Chondrocyte (in vitro differentiated cells): ENCODE results near the gene GM2A. TPM values are rescaled to one million over a fixed set of nuclear protein-coding genes. Genes with fewer than 3 reads are reported as not detected.

ENCODE experiments used
- DNase-seq: peaks from one replicate; pipeline ENCODE4 v3.0.0; 2021; ENCODE audit warnings: mixed read lengths, low spot score
- H3K27ac Mint-ChIP-seq: one replicate; pipeline ENCODE4 v1.8.0; 2021; ENCODE audit warnings: mild to moderate bottlenecking, moderate library complexity, mixed read lengths; ENCODE audit not compliant: unreplicated experiment
- H3K27me3 Mint-ChIP-seq: 2 replicates; pipeline ENCODE4 v1.8.0; 2021; ENCODE audit warnings: low read depth, mixed read lengths
- H3K36me3 Mint-ChIP-seq: 2 replicates; pipeline ENCODE4 v1.8.0; 2021; ENCODE audit warnings: low read depth, mixed read lengths
- H3K4me1 Mint-ChIP-seq: 2 replicates; pipeline ENCODE4 v1.8.0; 2021; ENCODE audit warnings: low read depth, mild to moderate bottlenecking, mixed read lengths
- H3K4me3 Mint-ChIP-seq: one replicate; pipeline ENCODE4 v1.8.0; 2021; ENCODE audit warnings: mild to moderate bottlenecking, moderate library complexity, mixed read lengths; ENCODE audit not compliant: unreplicated experiment
- H3K9me3 Mint-ChIP-seq: 2 replicates; pipeline ENCODE4 v1.8.0; 2021; ENCODE audit warnings: low read depth, mixed read lengths
- total RNA-seq: library from RNA; stranded (reverse); gene quantifications from 3 replicates; pipeline ENCODE4 v1.2.1, GENCODE V29; 2021
- TF ChIP-seq, protein P1 (sequence below): fragments of 200-600 bp; sonication (generic); IDR thresholded peaks from 2 replicates; pipeline ENCODE4 v1.5.0; 2021; ENCODE audit warnings: antibody characterized with exemption, mild to moderate bottlenecking, moderate library complexity

GM2A gene
- total RNA-seq, 1 donor from 2014 or later = 21.7 TPM

DNA sequence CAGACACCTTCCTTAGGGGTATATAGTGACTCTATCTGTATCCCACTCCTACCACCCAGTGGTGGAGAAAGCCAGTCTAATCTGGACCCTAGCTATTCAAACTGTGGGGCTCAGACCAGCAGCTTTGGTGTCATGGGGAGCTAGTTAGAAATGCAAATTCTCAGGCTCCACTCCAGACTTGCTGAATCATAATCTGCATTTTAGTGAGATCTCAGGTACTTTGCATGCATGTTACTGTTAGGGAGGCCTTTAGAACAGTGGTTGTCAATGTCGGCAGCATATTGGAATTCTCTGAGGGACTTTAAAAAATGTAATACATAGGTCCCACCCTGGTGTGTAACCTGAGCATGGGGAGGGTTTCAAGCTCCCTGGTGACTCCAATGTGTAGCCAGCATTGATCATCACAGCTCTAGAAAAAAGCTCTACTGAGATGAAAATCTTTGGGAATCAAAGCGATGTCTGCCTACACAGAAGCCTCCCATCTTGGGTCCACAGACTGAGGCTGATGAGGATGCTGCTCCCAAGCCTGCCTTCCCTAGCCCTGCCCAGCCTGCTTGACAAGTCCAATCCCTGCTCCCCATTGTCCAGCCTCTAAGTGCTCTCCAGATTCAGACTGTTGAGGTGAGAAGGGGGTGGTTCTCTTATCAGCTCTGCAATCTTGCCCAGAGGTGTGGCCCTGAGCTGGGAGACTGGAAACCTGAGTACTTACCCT lies 11.9 kb upstream of the GM2A start:
- H3K36me3 Mint-ChIP-seq = no peaks in the 10 kb centered on the region
- TF ChIP-seq, protein P1, sequence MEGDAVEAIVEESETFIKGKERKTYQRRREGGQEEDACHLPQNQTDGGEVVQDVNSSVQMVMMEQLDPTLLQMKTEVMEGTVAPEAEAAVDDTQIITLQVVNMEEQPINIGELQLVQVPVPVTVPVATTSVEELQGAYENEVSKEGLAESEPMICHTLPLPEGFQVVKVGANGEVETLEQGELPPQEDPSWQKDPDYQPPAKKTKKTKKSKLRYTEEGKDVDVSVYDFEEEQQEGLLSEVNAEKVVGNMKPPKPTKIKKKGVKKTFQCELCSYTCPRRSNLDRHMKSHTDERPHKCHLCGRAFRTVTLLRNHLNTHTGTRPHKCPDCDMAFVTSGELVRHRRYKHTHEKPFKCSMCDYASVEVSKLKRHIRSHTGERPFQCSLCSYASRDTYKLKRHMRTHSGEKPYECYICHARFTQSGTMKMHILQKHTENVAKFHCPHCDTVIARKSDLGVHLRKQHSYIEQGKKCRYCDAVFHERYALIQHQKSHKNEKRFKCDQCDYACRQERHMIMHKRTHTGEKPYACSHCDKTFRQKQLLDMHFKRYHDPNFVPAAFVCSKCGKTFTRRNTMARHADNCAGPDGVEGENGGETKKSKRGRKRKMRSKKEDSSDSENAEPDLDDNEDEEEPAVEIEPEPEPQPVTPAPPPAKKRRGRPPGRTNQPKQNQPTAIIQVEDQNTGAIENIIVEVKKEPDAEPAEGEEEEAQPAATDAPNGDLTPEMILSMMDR = no peak
- H3K4me3 Mint-ChIP-seq = no peak overlapping the region
- DNase-seq = no peak
- H3K27me3 Mint-ChIP-seq = peaks cover 9% of the 10 kb centered on the region
- H3K9me3 Mint-ChIP-seq = no peaks in the 10 kb centered on the region
- peaks cover 11% of the 10 kb centered on the region for H3K4me1 Mint-ChIP-seq
- no peak overlapping the region for H3K27ac Mint-ChIP-seq

DNA sequence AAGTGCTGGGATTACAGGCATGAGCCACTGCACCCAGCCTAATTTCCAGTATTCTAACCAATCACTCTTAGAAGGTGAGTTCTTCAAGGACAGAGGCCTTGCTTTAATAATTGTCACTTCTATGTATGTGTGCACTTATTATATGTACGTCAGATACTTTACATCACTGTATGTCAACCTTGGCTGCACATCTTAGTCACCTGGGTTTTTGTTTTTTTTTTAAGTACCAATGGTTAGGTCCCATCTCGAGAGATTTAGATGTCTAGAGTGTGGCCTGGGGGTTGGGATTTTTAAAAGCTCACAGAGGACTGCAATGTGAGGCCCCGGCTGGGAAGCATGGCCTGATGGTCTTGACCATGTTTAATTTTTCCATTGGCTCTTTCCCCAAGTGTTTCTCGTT lies 9.9 kb upstream of the GM2A start:
- H3K27me3 Mint-ChIP-seq = peaks cover 13% of the 10 kb centered on the region
- no peak for DNase-seq
- no peaks in the 10 kb centered on the region for H3K36me3 Mint-ChIP-seq
- H3K4me3 Mint-ChIP-seq = no peak overlapping the region
- H3K9me3 Mint-ChIP-seq = no peaks in the 10 kb centered on the region
- TF ChIP-seq, protein P1 = no peak
- no peak overlapping the region for H3K27ac Mint-ChIP-seq
- peaks cover 9% of the 10 kb centered on the region for H3K4me1 Mint-ChIP-seq

DNA sequence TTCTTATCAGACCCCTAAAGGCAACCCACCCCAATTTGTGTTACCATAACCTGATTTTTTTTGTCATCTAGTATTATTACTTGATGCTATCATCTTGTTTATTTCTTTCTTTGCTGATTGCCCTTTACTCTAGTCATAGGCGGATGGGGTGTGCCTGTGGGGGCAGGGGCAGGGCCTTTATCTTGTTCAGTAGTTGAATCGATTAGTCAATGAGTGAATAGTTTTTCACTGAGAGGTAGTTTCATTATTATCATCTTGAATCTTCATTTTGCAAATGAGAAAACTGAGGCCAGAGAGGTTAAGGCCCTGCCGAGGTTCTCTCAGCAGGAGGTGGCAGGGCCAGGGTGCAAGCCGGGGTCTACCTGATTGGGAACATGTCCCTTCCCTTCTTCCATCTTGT lies 9.4 kb upstream of the GM2A start:
- no peak overlapping the region for H3K27ac Mint-ChIP-seq
- no peak overlapping the region for H3K4me3 Mint-ChIP-seq
- H3K27me3 Mint-ChIP-seq = peaks cover 14% of the 10 kb centered on the region
- H3K4me1 Mint-ChIP-seq = peaks cover 6% of the 10 kb centered on the region
- TF ChIP-seq, protein P1 = no peak
- H3K36me3 Mint-ChIP-seq = no peaks in the 10 kb centered on the region
- DNase-seq = no peak
- no peaks in the 10 kb centered on the region for H3K9me3 Mint-ChIP-seq

DNA sequence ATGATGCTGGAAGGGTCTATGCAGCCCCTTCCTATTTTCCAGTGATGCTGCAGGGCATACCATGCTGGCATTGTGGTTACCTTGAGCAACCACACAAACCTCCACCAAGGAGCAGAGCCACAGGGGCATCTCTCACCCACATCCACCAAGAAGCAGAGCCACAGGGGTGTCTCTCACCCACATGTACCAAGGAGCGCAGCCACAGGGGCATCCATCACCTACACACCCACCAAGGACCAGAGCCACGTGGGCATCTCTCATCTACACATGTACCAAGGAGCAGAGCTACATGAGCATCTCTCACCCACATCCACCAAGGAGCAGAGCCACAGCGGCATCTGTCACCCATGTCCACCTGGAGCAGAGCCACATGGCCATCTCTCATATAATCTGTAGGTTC lies 8.8 kb upstream of the GM2A start:
- no peak overlapping the region for H3K27ac Mint-ChIP-seq
- peaks cover under 1% of the 10 kb centered on the region for H3K4me1 Mint-ChIP-seq
- H3K27me3 Mint-ChIP-seq = peaks cover 11% of the 10 kb centered on the region
- no peak overlapping the region for H3K4me3 Mint-ChIP-seq
- TF ChIP-seq, protein P1 = no peak
- no peaks in the 10 kb centered on the region for H3K36me3 Mint-ChIP-seq
- H3K9me3 Mint-ChIP-seq = no peaks in the 10 kb centered on the region
- no peak for DNase-seq

DNA sequence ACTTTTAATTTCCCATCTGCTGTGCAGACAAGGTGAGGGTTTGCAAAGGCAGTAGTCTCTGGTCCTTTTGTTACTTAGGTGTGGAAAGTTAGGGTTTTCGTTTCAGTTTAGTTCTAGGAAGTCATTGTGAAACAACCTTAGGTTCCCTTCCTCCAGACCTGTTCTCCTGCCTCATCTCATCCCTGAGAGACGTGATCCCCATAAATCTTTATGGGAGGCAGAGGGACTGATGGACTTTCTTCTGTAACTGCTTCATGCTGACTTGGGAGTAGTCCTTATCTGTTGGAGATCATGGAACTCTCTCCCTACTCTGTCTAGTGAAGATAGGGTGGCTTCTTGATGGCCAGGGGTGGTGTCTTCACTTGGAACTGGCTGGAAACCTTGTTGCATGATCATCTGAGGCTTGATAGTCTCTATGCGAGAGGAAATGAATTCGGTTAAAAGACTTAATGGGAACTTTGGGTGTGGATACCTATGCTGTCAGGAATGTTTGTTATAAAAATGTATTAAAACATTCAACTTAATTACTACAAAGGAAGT lies 7.2 kb upstream of the GM2A start:
- Mint-ChIP-seq H3K36me3 (no peaks in the 10 kb centered on the region), H3K4me3 (no peak overlapping the region), H3K27ac (no peak overlapping the region), H3K4me1 (no peaks in the 10 kb centered on the region), H3K27me3 (peaks cover 11% of the 10 kb centered on the region), H3K9me3 (no peaks in the 10 kb centered on the region)
- TF ChIP-seq, protein P1 = no peak
- no peak for DNase-seq
